Activated CD8-positive, alpha-beta T cell treated with anti-CD3 and anti-CD28 coated beads for 36 hours (primary cell): ENCODE data around the gene UAP1. TPM values are rescaled to one million over a fixed set of nuclear protein-coding genes. Genes with fewer than 3 reads are reported as not detected.

Experiments
- ATAC-seq: fragments of 200-7000 bp; cut with Tn5 transposase; one replicate; pipeline ENCODE4 v1.10.0; 2021; ENCODE audit warnings: mild to moderate bottlenecking, moderate library complexity
- CTCF ChIA-PET: fragments of 350-600 bp; sonication (Branson Sonifier 250); formaldehyde crosslinking; loops from one replicate; lab custom pipeline; 2021; ENCODE audit warnings: antibody characterized with exemption; lab: Charles Lee
- POLR2A ChIA-PET: fragments of 350-600 bp; sonication (Branson Sonifier 250); formaldehyde crosslinking; loops from one replicate; lab custom pipeline; 2021; ENCODE audit warnings: antibody characterized with exemption; lab: Charles Lee
- DNase-seq: peaks from one replicate; pipeline ENCODE4 v3.0.0-alpha.2; 2020
- H3K27ac Mint-ChIP-seq: one replicate; pipeline ENCODE4 v1.8.0; 2021; ENCODE audit warnings: mild to moderate bottlenecking, mixed read lengths
- H3K27me3 Mint-ChIP-seq: one replicate; pipeline ENCODE4 v1.8.0; 2021; ENCODE audit warnings: mixed read lengths
- H3K36me3 Mint-ChIP-seq: one replicate; pipeline ENCODE4 v1.8.0; 2021; ENCODE audit warnings: low read depth, mixed read lengths
- H3K4me1 Mint-ChIP-seq: one replicate; pipeline ENCODE4 v1.8.0; 2021; ENCODE audit warnings: low read depth, mixed read lengths
- H3K4me3 Mint-ChIP-seq: one replicate; pipeline ENCODE4 v1.8.0; 2021; ENCODE audit warnings: mild to moderate bottlenecking, moderate library complexity, mixed read lengths
- H3K9me3 Mint-ChIP-seq: one replicate; pipeline ENCODE4 v1.8.0; 2021; ENCODE audit warnings: mixed read lengths
- intact Hi-C: fragments of 100-400 bp; cut with micrococcal nuclease; formaldehyde crosslinking; loops from one replicate; pipeline ENCODE4 v1.10.0; 2022
- total RNA-seq, 2 experiments: library from RNA; stranded (reverse); gene quantifications; one replicate each; pipeline ENCODE4 v1.2.3, GENCODE V29; 2021
- TF ChIP-seq, protein P1 (sequence below): fragments of 200-600 bp; IDR thresholded peaks from one replicate; pipeline ENCODE4 v1.8.0; 2022; ENCODE audit warnings: antibody characterized with exemption, mild to moderate bottlenecking

The UAP1 gene
- total RNA-seq, 2 experiments from 2014 or later, result 37.9 to 40.6 TPM

GRCh38 chr1:162554258-162554657, 7.3 kb upstream of the UAP1 start:
- Mint-ChIP-seq H3K4me1 (no peaks in the 10 kb centered on the region), H3K9me3 (no peaks in the 10 kb centered on the region), H3K27ac (no peak overlapping the region), H3K4me3 (no peak overlapping the region), H3K27me3 (no peaks in the 10 kb centered on the region), H3K36me3 (no peaks in the 10 kb centered on the region)
- no peak for DNase-seq
- ATAC-seq, result no peak
- TF ChIP-seq, protein P1, sequence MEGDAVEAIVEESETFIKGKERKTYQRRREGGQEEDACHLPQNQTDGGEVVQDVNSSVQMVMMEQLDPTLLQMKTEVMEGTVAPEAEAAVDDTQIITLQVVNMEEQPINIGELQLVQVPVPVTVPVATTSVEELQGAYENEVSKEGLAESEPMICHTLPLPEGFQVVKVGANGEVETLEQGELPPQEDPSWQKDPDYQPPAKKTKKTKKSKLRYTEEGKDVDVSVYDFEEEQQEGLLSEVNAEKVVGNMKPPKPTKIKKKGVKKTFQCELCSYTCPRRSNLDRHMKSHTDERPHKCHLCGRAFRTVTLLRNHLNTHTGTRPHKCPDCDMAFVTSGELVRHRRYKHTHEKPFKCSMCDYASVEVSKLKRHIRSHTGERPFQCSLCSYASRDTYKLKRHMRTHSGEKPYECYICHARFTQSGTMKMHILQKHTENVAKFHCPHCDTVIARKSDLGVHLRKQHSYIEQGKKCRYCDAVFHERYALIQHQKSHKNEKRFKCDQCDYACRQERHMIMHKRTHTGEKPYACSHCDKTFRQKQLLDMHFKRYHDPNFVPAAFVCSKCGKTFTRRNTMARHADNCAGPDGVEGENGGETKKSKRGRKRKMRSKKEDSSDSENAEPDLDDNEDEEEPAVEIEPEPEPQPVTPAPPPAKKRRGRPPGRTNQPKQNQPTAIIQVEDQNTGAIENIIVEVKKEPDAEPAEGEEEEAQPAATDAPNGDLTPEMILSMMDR, result no peak
- ChIA-PET CTCF (no interaction called here), POLR2A (no interaction called here)
- intact Hi-C loops, result no loop called here

DNA sequence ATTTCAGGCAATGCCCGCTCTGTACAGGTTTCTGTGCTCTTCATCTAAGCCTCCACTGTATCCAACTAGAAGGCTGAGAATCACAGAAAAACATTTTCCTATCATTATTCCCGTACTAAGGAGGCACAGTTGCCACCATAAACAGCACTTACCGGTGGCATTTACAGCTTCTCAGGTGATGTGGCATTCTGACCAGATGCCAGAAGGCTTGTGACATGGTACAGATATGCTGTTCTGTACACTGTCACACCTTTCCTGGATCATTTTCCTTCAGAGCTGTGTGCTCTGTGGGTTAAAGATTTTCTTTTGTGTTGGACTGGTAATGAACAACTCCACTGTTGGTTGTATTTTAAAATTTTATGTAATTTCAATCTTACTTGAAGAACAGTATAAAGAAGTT, 4.0 kb upstream of the UAP1 start:
- POLR2A ChIA-PET, result interaction anchor here (1.5 kb wide), 1 partner anchor 16 kb away, joined by 4 read pairs; no protein-coding TSS in a partner anchor
- TF ChIP-seq, protein P1, result no peak
- intact Hi-C loops, result no loop called here
- Mint-ChIP-seq H3K4me3 (no peak overlapping the region), H3K27me3 (no peaks in the 10 kb centered on the region), H3K4me1 (peaks cover 13% of the 10 kb centered on the region), H3K36me3 (no peaks in the 10 kb centered on the region), H3K27ac (no peak overlapping the region), H3K9me3 (no peaks in the 10 kb centered on the region)
- no peak for DNase-seq
- CTCF ChIA-PET, result no interaction called here
- ATAC-seq, result no peak

- DNase-seq (peak; percentile 36), ATAC-seq (no peak)
- H3K9me3 Mint-ChIP-seq, result no peaks in the 10 kb centered on the region
- no peaks in the 10 kb centered on the region for H3K36me3 Mint-ChIP-seq
- TF ChIP-seq, protein P1, result no peak
- ChIA-PET POLR2A (interaction anchor here (0.7 to 1.5 kb wide), 2 partner anchors 14 to 17 kb away, joined by 3 to 4 read pairs; no protein-coding TSS in a partner anchor), CTCF (interaction anchor here (0.9 kb wide), 1 partner anchor 60 kb away, joined by 3 read pairs; no protein-coding TSS in a partner anchor)
- peak overlapping the region; percentile 91 for H3K4me3 Mint-ChIP-seq
- H3K27ac Mint-ChIP-seq, result peak overlapping the region; percentile 95
- peaks cover 40% of the 10 kb centered on the region for H3K4me1 Mint-ChIP-seq
- intact Hi-C loops, result loop anchor here (5.0 kb wide), 1 partner anchor 63 kb away; the partner anchor contains the start of gene UHMK1
- no peaks in the 10 kb centered on the region for H3K27me3 Mint-ChIP-seq
Observed at GRCh38 chr1:162560303-162561036, 1.1 kb upstream of the UAP1 start.

GRCh38 chr1:162561037-162561615, 396 bp upstream of the UAP1 start:
- Mint-ChIP-seq H3K36me3 (peaks cover 6% of the 10 kb centered on the region), H3K4me3 (peak overlapping the region; percentile 91), H3K27me3 (no peaks in the 10 kb centered on the region), H3K27ac (peak overlapping the region; percentile 95), H3K9me3 (no peaks in the 10 kb centered on the region), H3K4me1 (peaks cover 42% of the 10 kb centered on the region)
- intact Hi-C loops, result loop anchor here (5.0 kb wide), 1 partner anchor 64 kb away; the partner anchor contains the start of gene UHMK1
- POLR2A ChIA-PET, result interaction anchor here (0.7 to 1.5 kb wide), 2 partner anchors 14 to 17 kb away, joined by 3 to 4 read pairs; no protein-coding TSS in a partner anchor
- peak; percentile 96 for ATAC-seq
- DNase-seq, result peak; percentile 99
- TF ChIP-seq, protein P1, result no peak
- CTCF ChIA-PET, result interaction anchor here (0.9 kb wide), 1 partner anchor 61 kb away, joined by 3 read pairs; no protein-coding TSS in a partner anchor

DNA sequence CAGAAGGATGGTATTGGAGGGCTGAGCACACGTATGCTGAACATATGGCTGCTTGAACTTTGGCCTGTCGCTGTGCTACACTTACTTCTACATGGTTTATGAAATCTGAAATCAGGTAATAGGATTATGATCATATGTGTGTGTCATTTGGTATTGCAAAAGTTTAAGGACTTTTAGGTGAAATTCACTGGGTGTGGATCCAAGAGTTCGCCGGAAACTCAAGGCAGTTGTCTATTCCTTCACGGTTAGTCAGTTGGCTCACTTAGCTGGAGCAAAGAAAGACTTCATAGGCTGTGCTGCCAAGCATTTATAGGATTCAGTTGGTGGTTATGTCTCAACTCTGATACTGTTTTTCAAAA, 927 bp downstream of the UAP1 start:
- Mint-ChIP-seq H3K36me3 (peaks cover 16% of the 10 kb centered on the region), H3K4me1 (peaks cover 44% of the 10 kb centered on the region), H3K27me3 (no peaks in the 10 kb centered on the region), H3K4me3 (peak overlapping the region; percentile 91), H3K27ac (peak overlapping the region; percentile 89), H3K9me3 (no peaks in the 10 kb centered on the region)
- TF ChIP-seq, protein P1, result no peak
- ATAC-seq (no peak), DNase-seq (no peak)
- intact Hi-C loops, result loop anchor here (5.0 kb wide), 1 partner anchor 65 kb away; the partner anchor contains the start of gene UHMK1
- POLR2A ChIA-PET, result no interaction called here
- CTCF ChIA-PET, result no interaction called here
